Mesendoderm (in vitro differentiated cells): ENCODE data around the gene TTBK1.

Experiments
- DNase-seq: peaks from one replicate; pipeline ENCODE4 v3.0.0; 2013
- H2AK5ac ChIP-seq: 2 replicates; pipeline ENCODE4 v1.6.1; 2013; ENCODE audit warnings: low read length, inconsistent platforms
- H2BK120ac ChIP-seq: 2 replicates; pipeline ENCODE4 v1.6.1; 2013; ENCODE audit warnings: low read depth, mild to moderate bottlenecking, low read length, moderate library complexity, mixed read lengths
- H2BK15ac ChIP-seq: replicated peaks from 2 replicates; pipeline ENCODE4 v1.6.1; 2013; ENCODE audit warnings: low read depth, mild to moderate bottlenecking, moderate library complexity
- H2BK5ac ChIP-seq: 2 replicates; pipeline ENCODE4 v1.6.1; 2013; ENCODE audit warnings: low read length, inconsistent platforms
- H3K18ac ChIP-seq: 2 replicates; pipeline ENCODE4 v1.6.1; 2013; ENCODE audit warnings: mild to moderate bottlenecking, low read length, mixed read lengths
- H3K23ac ChIP-seq: one replicate; pipeline ENCODE4 v1.6.1; 2013; ENCODE audit warnings: low read length
- H3K27ac ChIP-seq: 2 replicates; pipeline ENCODE4 v1.5.1; 2013; ENCODE audit warnings: low read depth, mild to moderate bottlenecking, inconsistent platforms, low read length, moderate library complexity
- H3K27me3 ChIP-seq: 2 replicates; pipeline ENCODE4 v1.6.1; 2013; ENCODE audit warnings: low read length, control low read depth, mild to moderate bottlenecking, inconsistent platforms; ENCODE audit not compliant: insufficient read depth, poor library complexity
- H3K36me3 ChIP-seq: 2 replicates; pipeline ENCODE4 v1.6.1; 2013; ENCODE audit warnings: low read length, inconsistent platforms; ENCODE audit not compliant: control insufficient read depth, insufficient read depth
- H3K4ac ChIP-seq: one replicate; pipeline ENCODE4 v1.6.1; 2013; ENCODE audit warnings: low read depth, mild to moderate bottlenecking, low read length, moderate library complexity
- H3K4me1 ChIP-seq: 2 replicates; pipeline ENCODE4 v1.6.1; 2013; ENCODE audit warnings: low read depth, low read length, inconsistent platforms; ENCODE audit not compliant: control insufficient read depth
- H3K4me2 ChIP-seq: 2 replicates; pipeline ENCODE4 v1.6.1; 2013; ENCODE audit warnings: low read length
- H3K4me3 ChIP-seq: 2 replicates; pipeline ENCODE4 v1.5.1; 2013; ENCODE audit warnings: mild to moderate bottlenecking, low read length
- H3K56ac ChIP-seq: one replicate; pipeline ENCODE4 v1.6.1; 2013; ENCODE audit warnings: low read length
- H3K79me1 ChIP-seq: 2 replicates; pipeline ENCODE4 v1.6.1; 2013; ENCODE audit warnings: low read length, inconsistent platforms
- H3K79me2 ChIP-seq: 2 replicates; pipeline ENCODE4 v1.6.1; 2013; ENCODE audit warnings: mild to moderate bottlenecking, low read length; ENCODE audit not compliant: control insufficient read depth, insufficient read depth
- H3K9ac ChIP-seq: 2 replicates; pipeline ENCODE4 v1.6.1; 2013; ENCODE audit warnings: low read length, inconsistent platforms
- H4K5ac ChIP-seq: one replicate; pipeline ENCODE4 v1.6.1; 2013; ENCODE audit warnings: low read length
- H4K8ac ChIP-seq: one replicate; pipeline ENCODE4 v1.6.1; 2013; ENCODE audit warnings: low read depth, mild to moderate bottlenecking, control low read depth, low read length, moderate library complexity
- WGBS: extraction: QIAGEN DNeasy Blood & Tissue Kit; methylation state at CpG from one replicate; pipeline ENCODE4 v1.1.7; 2013; ENCODE audit warnings: low lambda C conversion rate, missing lambda C conversion rate; ENCODE audit not compliant: insufficient coverage; ENCODE audit errors: extremely low coverage; 5-methylcytosine and 5-hydroxymethylcytosine counted together

TTBK1 gene

GRCh38 chr6:43253401-43253800 is 10.1 kb downstream of the TTBK1 start:
- no CpG with 5 or more reads among the region's 11 CpGs for WGBS
- no peak overlapping the region for H3K4me2 ChIP-seq
- no peak for DNase-seq
- no peak overlapping the region for H4K8ac ChIP-seq
- no peak overlapping the region for H2BK15ac ChIP-seq
- no peak overlapping the region for H4K5ac ChIP-seq
- H3K27me3 ChIP-seq, result no peaks in the 10 kb centered on the region
- no peak overlapping the region for H2AK5ac ChIP-seq
- no peak overlapping the region for H2BK120ac ChIP-seq
- H3K27ac ChIP-seq, result no peak overlapping the region
- H3K79me1 ChIP-seq, result no peaks in the 10 kb centered on the region
- H3K9ac ChIP-seq, result no peak overlapping the region
- no peak overlapping the region for H3K4me3 ChIP-seq
- no peaks in the 10 kb centered on the region for H3K79me2 ChIP-seq
- H3K18ac ChIP-seq, result no peak overlapping the region
- no peak overlapping the region for H3K23ac ChIP-seq
- no peak overlapping the region for H3K56ac ChIP-seq
- no peak overlapping the region for H2BK5ac ChIP-seq
- H3K4ac ChIP-seq, result no peak overlapping the region
- no peaks in the 10 kb centered on the region for H3K4me1 ChIP-seq
- no peaks in the 10 kb centered on the region for H3K36me3 ChIP-seq

GRCh38 chr6:43254138-43254817 is 11.0 kb downstream of the TTBK1 start:
- H3K4ac ChIP-seq, result no peak overlapping the region
- no peak overlapping the region for H3K4me2 ChIP-seq
- no peaks in the 10 kb centered on the region for H3K79me1 ChIP-seq
- no peaks in the 10 kb centered on the region for H3K36me3 ChIP-seq
- DNase-seq, result no peak
- no peak overlapping the region for H2BK5ac ChIP-seq
- no peak overlapping the region for H2AK5ac ChIP-seq
- no peak overlapping the region for H3K56ac ChIP-seq
- H4K8ac ChIP-seq, result no peak overlapping the region
- H3K18ac ChIP-seq, result no peak overlapping the region
- no peak overlapping the region for H3K27ac ChIP-seq
- H2BK15ac ChIP-seq, result no peak overlapping the region
- no peak overlapping the region for H3K4me3 ChIP-seq
- H3K79me2 ChIP-seq, result no peaks in the 10 kb centered on the region
- no peaks in the 10 kb centered on the region for H3K27me3 ChIP-seq
- H4K5ac ChIP-seq, result no peak overlapping the region
- H3K23ac ChIP-seq, result no peak overlapping the region
- H3K4me1 ChIP-seq, result no peaks in the 10 kb centered on the region
- no CpG with 5 or more reads among the region's 15 CpGs for WGBS
- H3K9ac ChIP-seq, result no peak overlapping the region
- no peak overlapping the region for H2BK120ac ChIP-seq

GRCh38 chr6:43254846-43255245 is 11.6 kb downstream of the TTBK1 start:
- no peak overlapping the region for H3K4me3 ChIP-seq
- H3K79me2 ChIP-seq, result no peaks in the 10 kb centered on the region
- no peak overlapping the region for H2BK120ac ChIP-seq
- no peaks in the 10 kb centered on the region for H3K79me1 ChIP-seq
- no peak overlapping the region for H3K9ac ChIP-seq
- H2BK5ac ChIP-seq, result no peak overlapping the region
- no peak overlapping the region for H3K56ac ChIP-seq
- no peak overlapping the region for H3K18ac ChIP-seq
- no peak for DNase-seq
- no peaks in the 10 kb centered on the region for H3K36me3 ChIP-seq
- no peak overlapping the region for H4K8ac ChIP-seq
- no peak overlapping the region for H4K5ac ChIP-seq
- no peak overlapping the region for H2BK15ac ChIP-seq
- no peaks in the 10 kb centered on the region for H3K4me1 ChIP-seq
- H3K4ac ChIP-seq, result no peak overlapping the region
- WGBS, result no CpG with 5 or more reads among the region's 11 CpGs
- H3K23ac ChIP-seq, result no peak overlapping the region
- no peak overlapping the region for H3K4me2 ChIP-seq
- no peaks in the 10 kb centered on the region for H3K27me3 ChIP-seq
- H2AK5ac ChIP-seq, result no peak overlapping the region
- no peak overlapping the region for H3K27ac ChIP-seq

- Histone ChIP-seq H3K4me3 (no peak overlapping the region), H3K56ac (no peak overlapping the region), H4K5ac (no peak overlapping the region), H3K4me2 (no peak overlapping the region), H3K4me1 (no peaks in the 10 kb centered on the region), H3K9ac (no peak overlapping the region), H3K36me3 (no peaks in the 10 kb centered on the region), H2BK120ac (no peak overlapping the region), H3K79me1 (no peaks in the 10 kb centered on the region), H2BK15ac (no peak overlapping the region), H2AK5ac (no peak overlapping the region), H4K8ac (no peak overlapping the region), H3K27ac (no peak overlapping the region), H3K18ac (no peak overlapping the region), H2BK5ac (no peak overlapping the region), H3K79me2 (no peaks in the 10 kb centered on the region), H3K23ac (no peak overlapping the region), H3K4ac (no peak overlapping the region), H3K27me3 (no peaks in the 10 kb centered on the region)
- WGBS, result no CpG with 5 or more reads among the region's 11 CpGs
- DNase-seq, result no peak
These were observed 12.2 kb downstream of the TTBK1 start for GRCh38 chr6:43255408-43256054.

- no peaks in the 10 kb centered on the region for H3K4me1 ChIP-seq
- H3K79me1 ChIP-seq, result no peaks in the 10 kb centered on the region
- WGBS, result no CpG with 5 or more reads among the region's 9 CpGs
- H3K36me3 ChIP-seq, result no peaks in the 10 kb centered on the region
- H3K27ac ChIP-seq, result no peak overlapping the region
- H2BK5ac ChIP-seq, result no peak overlapping the region
- no peak overlapping the region for H4K5ac ChIP-seq
- H3K23ac ChIP-seq, result no peak overlapping the region
- H3K4me2 ChIP-seq, result no peak overlapping the region
- H2BK15ac ChIP-seq, result no peak overlapping the region
- H3K9ac ChIP-seq, result no peak overlapping the region
- DNase-seq, result no peak
- no peaks in the 10 kb centered on the region for H3K79me2 ChIP-seq
- H2BK120ac ChIP-seq, result no peak overlapping the region
- H3K56ac ChIP-seq, result no peak overlapping the region
- H3K27me3 ChIP-seq, result no peaks in the 10 kb centered on the region
- H4K8ac ChIP-seq, result no peak overlapping the region
- H3K4me3 ChIP-seq, result no peak overlapping the region
- no peak overlapping the region for H3K4ac ChIP-seq
- no peak overlapping the region for H2AK5ac ChIP-seq
- H3K18ac ChIP-seq, result no peak overlapping the region
These were observed 13.5 kb downstream of the TTBK1 start for GRCh38 chr6:43256670-43257366.
